ENCODE measurements around the gene AFF4. TPM values are rescaled to one million over a fixed set of nuclear protein-coding genes. Genes with fewer than 3 reads are reported as not detected.

Gene AFF4
- total RNA-seq, 2 donors from 2014 or later = 107 to 108 TPM

GRCh38 chr5:132848270-132848669, 115.2 kb downstream of the AFF4 start:
- Mint-ChIP-seq H3K4me3 (no peak overlapping the region), H3K36me3 (ENCODE audit: low read depth) (no peaks in the 10 kb centered on the region), H3K27ac (no peak overlapping the region), H3K9me3 (no peaks in the 10 kb centered on the region), H3K4me1 (no peaks in the 10 kb centered on the region), H3K27me3 (ENCODE audit: insufficient read depth) (no peaks in the 10 kb centered on the region)
- Histone ChIP-seq H3K27ac (ENCODE audit: low read depth, low read length) (no peak overlapping the region), H3K4me3 (ENCODE audit: low read length) (no peak overlapping the region), H3K9me3 (ENCODE audit: control insufficient read depth, low read length) (no peaks in the 10 kb centered on the region), H3K9ac (ENCODE audit: extremely low read depth, low read length, poor library complexity, severe bottlenecking) (no peak overlapping the region), H3K27me3 (ENCODE audit: control insufficient read depth, insufficient read depth, low read length, poor library complexity, severe bottlenecking) (no peaks in the 10 kb centered on the region), H3K4me1 (ENCODE audit: control insufficient read depth, insufficient read depth, low read length) (no peaks in the 10 kb centered on the region), H3K36me3 (ENCODE audit: control insufficient read depth, insufficient read depth, low read length) (no peaks in the 10 kb centered on the region)
- 92 to 96% methylated on average over 5 to 8 of the region's 8 CpGs for WGBS, 2 experiments (ENCODE audit: insufficient coverage in 1 of 2, insufficient read length in 1 of 2)
- TF ChIP-seq CTCF (conservative IDR thresholded peaks at IDR 0.05) = no peak
- peak; percentile 12 for DNase-seq

GRCh38 chr5:132841305-132841704, 122.1 kb downstream of the AFF4 start:
- no peak for TF ChIP-seq CTCF (conservative IDR thresholded peaks at IDR 0.05)
- Histone ChIP-seq H3K9me3 (ENCODE audit: control insufficient read depth, low read length) (no peaks in the 10 kb centered on the region), H3K27me3 (ENCODE audit: control insufficient read depth, insufficient read depth, low read length, poor library complexity, severe bottlenecking) (no peaks in the 10 kb centered on the region), H3K4me1 (ENCODE audit: control insufficient read depth, insufficient read depth, low read length) (no peaks in the 10 kb centered on the region), H3K4me3 (ENCODE audit: low read length) (no peak overlapping the region), H3K27ac (ENCODE audit: low read depth, low read length) (no peak overlapping the region), H3K36me3 (ENCODE audit: control insufficient read depth, insufficient read depth, low read length) (no peaks in the 10 kb centered on the region), H3K9ac (ENCODE audit: extremely low read depth, low read length, poor library complexity, severe bottlenecking) (no peak overlapping the region)
- H3K27me3 Mint-ChIP-seq (ENCODE audit: insufficient read depth) = no peaks in the 10 kb centered on the region
- no peaks in the 10 kb centered on the region for H3K36me3 Mint-ChIP-seq (ENCODE audit: low read depth)
- no peaks in the 10 kb centered on the region for H3K9me3 Mint-ChIP-seq
- no peak for DNase-seq
- 90 to 93% methylated on average over 4 of the region's 4 CpGs for WGBS, 2 experiments (ENCODE audit: insufficient coverage in 1 of 2, insufficient read length in 1 of 2)
- peaks cover 8% of the 10 kb centered on the region for H3K4me1 Mint-ChIP-seq
- no peak overlapping the region for H3K4me3 Mint-ChIP-seq
- no peak overlapping the region for H3K27ac Mint-ChIP-seq

GRCh38 chr5:132840896-132841295, 122.5 kb downstream of the AFF4 start:
- Histone ChIP-seq H3K27ac (ENCODE audit: low read depth, low read length) (no peak overlapping the region), H3K36me3 (ENCODE audit: control insufficient read depth, insufficient read depth, low read length) (no peaks in the 10 kb centered on the region), H3K27me3 (ENCODE audit: control insufficient read depth, insufficient read depth, low read length, poor library complexity, severe bottlenecking) (no peaks in the 10 kb centered on the region), H3K4me3 (ENCODE audit: low read length) (no peak overlapping the region), H3K4me1 (ENCODE audit: control insufficient read depth, insufficient read depth, low read length) (no peaks in the 10 kb centered on the region), H3K9me3 (ENCODE audit: control insufficient read depth, low read length) (no peaks in the 10 kb centered on the region), H3K9ac (ENCODE audit: extremely low read depth, low read length, poor library complexity, severe bottlenecking) (no peak overlapping the region)
- DNase-seq = peak; percentile 25
- Mint-ChIP-seq H3K4me1 (peaks cover 8% of the 10 kb centered on the region), H3K27me3 (ENCODE audit: insufficient read depth) (no peaks in the 10 kb centered on the region), H3K36me3 (ENCODE audit: low read depth) (no peaks in the 10 kb centered on the region), H3K9me3 (no peaks in the 10 kb centered on the region), H3K27ac (no peak overlapping the region), H3K4me3 (no peak overlapping the region)
- WGBS, 2 experiments (ENCODE audit: insufficient coverage in 1 of 2, insufficient read length in 1 of 2) = 83 to 96% methylated on average over 1 of the region's 1 CpG
- no peak for TF ChIP-seq CTCF (conservative IDR thresholded peaks at IDR 0.05)
